ENCODE measurements around the gene MN1. TPM values are rescaled to one million over a fixed set of nuclear protein-coding genes. Genes with fewer than 3 reads are reported as not detected.

Gene MN1
- total and polyA plus RNA-seq, 12 donors, result 0.64 to 2.7 (median 1.1) TPM

DNA sequence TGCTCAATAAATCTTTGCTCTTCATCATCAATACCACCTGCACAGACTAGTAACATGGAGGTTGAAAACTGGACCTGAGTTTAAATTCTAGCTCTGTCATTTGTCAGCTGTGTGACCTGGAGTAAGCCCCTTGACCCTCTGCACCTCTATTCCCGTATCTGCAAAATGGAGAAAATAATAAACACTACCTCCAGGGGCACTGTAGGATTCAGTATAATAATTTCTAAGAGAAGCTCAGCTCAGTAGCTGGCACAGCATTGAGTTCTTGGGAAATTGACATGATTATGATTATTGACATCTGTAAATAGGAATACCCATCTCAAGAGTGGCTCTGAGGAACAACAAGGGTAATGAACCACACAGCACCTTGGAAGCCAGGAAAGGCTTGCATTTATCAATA is 78.4 kb downstream of the MN1 start:
- no peaks in the 10 kb centered on the region for H3K9me3 ChIP-seq (replicated peaks in 1 of 3)
- no peak overlapping the region for H3K27ac ChIP-seq
- DNase-seq, result no peak
- H3K4me3 ChIP-seq, result no peak overlapping the region
- intact Hi-C loops (cut with DNase I), result no loop called here
- 7 to 44% (median 22%) methylated on average over 1 of the region's 1 CpG for WGBS, 4 donors
- TF ChIP-seq CTCF (IDR thresholded peaks at IDR 0.05) (peak in 1 of 6 experiments; percentile 8), POLR2A (IDR thresholded peaks at IDR 0.05) (no peak)
- no peaks in the 10 kb centered on the region for H3K27me3 ChIP-seq
- H3K4me1 ChIP-seq (replicated peaks in 1 of 2), result no peaks in the 10 kb centered on the region
- H3K36me3 ChIP-seq (replicated peaks in 1 of 2), result no peaks in the 10 kb centered on the region

DNA sequence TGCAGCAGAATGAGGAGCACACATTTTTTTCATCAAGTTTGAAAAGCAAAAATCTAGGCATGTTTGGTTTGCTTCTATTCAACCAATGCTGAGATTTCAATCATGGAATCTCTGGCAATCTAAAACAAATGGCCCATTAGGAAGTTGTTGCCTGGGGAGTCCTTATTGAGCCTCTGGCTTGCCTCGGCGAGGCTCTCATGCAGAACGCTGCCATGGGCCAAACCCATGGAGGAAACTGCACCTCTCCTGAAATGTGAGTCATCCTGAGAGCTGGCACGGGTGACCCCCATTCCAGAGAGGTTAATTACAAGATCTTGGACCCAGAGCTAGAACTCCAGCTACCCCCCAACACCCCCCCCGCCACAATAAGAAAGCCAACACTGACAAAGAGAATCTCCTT is 80.7 kb downstream of the MN1 start:
- no peak overlapping the region for H3K27ac ChIP-seq
- TF ChIP-seq CTCF (IDR thresholded peaks at IDR 0.05) (no peak), POLR2A (IDR thresholded peaks at IDR 0.05) (no peak)
- H3K4me1 ChIP-seq (replicated peaks in 1 of 2), result no peaks in the 10 kb centered on the region
- WGBS, 4 donors, result 80 to 84% (median 81%) methylated on average over 5 of the region's 5 CpGs
- no peaks in the 10 kb centered on the region for H3K27me3 ChIP-seq
- no peak for DNase-seq
- H3K9me3 ChIP-seq (replicated peaks in 1 of 3), result no peaks in the 10 kb centered on the region
- no peak overlapping the region for H3K4me3 ChIP-seq
- H3K36me3 ChIP-seq (replicated peaks in 1 of 2), result no peaks in the 10 kb centered on the region
- intact Hi-C loops (cut with DNase I), result no loop called here

DNA sequence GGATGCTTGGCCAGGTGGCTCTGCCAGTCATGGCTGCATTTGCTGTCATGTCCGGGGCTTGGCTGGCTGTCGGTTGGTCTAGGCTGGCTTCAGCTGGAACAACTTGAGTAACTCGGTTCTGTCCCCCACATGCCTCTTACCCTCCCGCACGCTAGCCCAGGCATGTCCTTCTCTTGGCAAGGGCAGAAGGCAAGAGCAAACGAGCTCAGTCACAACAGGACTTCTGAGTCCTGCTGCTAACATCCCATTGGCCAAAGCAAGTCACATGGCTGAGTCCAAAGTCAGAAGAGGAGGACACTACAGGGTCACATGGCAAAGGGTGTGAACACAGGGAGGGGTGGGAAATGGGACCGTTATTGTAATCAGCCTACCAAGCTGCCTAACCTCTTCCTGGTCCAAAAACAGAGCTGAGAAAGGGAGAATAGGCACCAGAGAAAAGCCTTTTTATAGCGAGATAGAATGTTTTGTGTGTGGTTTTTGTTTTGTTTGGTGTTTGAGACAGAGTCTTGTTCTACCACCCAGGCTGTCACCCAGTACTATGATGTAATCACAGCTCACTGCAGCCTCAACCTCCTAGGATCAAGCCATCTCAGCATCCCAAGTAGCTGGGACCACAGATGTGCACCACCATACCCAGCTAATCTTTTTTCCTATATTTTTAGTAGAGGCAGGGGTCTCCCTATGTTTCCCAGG is 81.9 kb downstream of the MN1 start:
- Histone ChIP-seq H3K27me3 (peaks cover 5% of the 10 kb centered on the region), H3K9me3 (replicated peaks in 1 of 3) (no peaks in the 10 kb centered on the region), H3K4me3 (no peak overlapping the region), H3K4me1 (replicated peaks in 1 of 2) (no peaks in the 10 kb centered on the region), H3K27ac (no peak overlapping the region), H3K36me3 (replicated peaks in 1 of 2) (no peaks in the 10 kb centered on the region)
- WGBS, 4 donors, result 44 to 53% (median 48%) methylated on average over 6 to 8 of the region's 8 CpGs
- TF ChIP-seq POLR2A (IDR thresholded peaks at IDR 0.05) (no peak), CTCF (IDR thresholded peaks at IDR 0.05) (no peak)
- intact Hi-C loops (cut with DNase I), result no loop called here
- DNase-seq, result peak in 5 of 7 donors; percentile 24 to 50 (median 31)

GRCh38 chr22:27719036-27719347 is 82.6 kb downstream of the MN1 start:
- TF ChIP-seq POLR2A (IDR thresholded peaks at IDR 0.05), result no peak
- no peak for TF ChIP-seq CTCF (IDR thresholded peaks at IDR 0.05)
- Histone ChIP-seq H3K4me1 (replicated peaks in 1 of 2) (no peaks in the 10 kb centered on the region), H3K27me3 (peaks cover 5% of the 10 kb centered on the region), H3K4me3 (no peak overlapping the region), H3K36me3 (replicated peaks in 1 of 2) (no peaks in the 10 kb centered on the region), H3K27ac (no peak overlapping the region), H3K9me3 (replicated peaks in 1 of 3) (no peaks in the 10 kb centered on the region)
- no peak for DNase-seq
- intact Hi-C loops (cut with DNase I), result no loop called here
- WGBS, 4 donors, result 74 to 81% (median 79%) methylated on average over 3 of the region's 3 CpGs

Measured in adrenal gland (tissue), 12 donors.